Activated CD4-positive, alpha-beta T cell treated with anti-CD3 and anti-CD28 coated beads, Interleukin-10, Interleukin-2, amounts not matched to agents 100 ng/mL and 50 ng/mL, durations not matched to agents 16 hours and 8 hours (primary cell): ENCODE results near the gene RNF166.

ENCODE experiments used
- DNase-seq: peaks from one replicate; pipeline ENCODE4 v3.0.0-alpha.2; 2020

The RNF166 gene

GRCh38 chr16:88706229-88706964, at the start of gene RNF166, which contains the start of gene CTU2:
Gene RNF166, minus strand, starts transcription at chr16:88706408. Its CDS starts 83 bp downstream, at chr16:88706325.
Gene CTU2, plus strand, starts transcription at chr16:88706503. Its CDS starts 28 bp downstream, at chr16:88706531.
- DNase-seq, result peak; percentile 95

GRCh38 chr16:88754912-88755744, 48.9 kb upstream of the RNF166 start:
- peak; percentile 26 for DNase-seq

- no peak for DNase-seq
Observed at GRCh38 chr16:88754109-88754911, 48.1 kb upstream of the RNF166 start.

GRCh38 chr16:88753602-88754001, 47.4 kb upstream of the RNF166 start:
- DNase-seq, result no peak

GRCh38 chr16:88753191-88753590, 47.0 kb upstream of the RNF166 start:
- no peak for DNase-seq

- DNase-seq, result no peak
Observed at GRCh38 chr16:88752386-88753002, 46.3 kb upstream of the RNF166 start.

GRCh38 chr16:88750854-88751253, 44.6 kb upstream of the RNF166 start:
- DNase-seq, result no peak

- DNase-seq, result no peak
Observed at GRCh38 chr16:88749358-88749757, 43.1 kb upstream of the RNF166 start.

GRCh38 chr16:88748364-88748763, 42.2 kb upstream of the RNF166 start:
- no peak for DNase-seq

GRCh38 chr16:88747588-88748301, 41.5 kb upstream of the RNF166 start:
- peak; percentile 60 for DNase-seq

- no peak for DNase-seq
Observed at GRCh38 chr16:88746506-88746905, 40.3 kb upstream of the RNF166 start.

GRCh38 chr16:88744577-88745521, 38.6 kb upstream of the RNF166 start:
- no peak for DNase-seq

GRCh38 chr16:88743693-88744576, 37.7 kb upstream of the RNF166 start:
- DNase-seq, result peak; percentile 72

- DNase-seq, result no peak
Observed at GRCh38 chr16:88742896-88743605, 36.8 kb upstream of the RNF166 start.

- DNase-seq, result no peak
Observed at GRCh38 chr16:88741368-88741767, 35.2 kb upstream of the RNF166 start.

- DNase-seq, result no peak
Observed at GRCh38 chr16:88740727-88741055, 34.5 kb upstream of the RNF166 start.

GRCh38 chr16:88739977-88740726, 33.9 kb upstream of the RNF166 start:
- no peak for DNase-seq
